Parathyroid adenoma (tissue), 2 donors: ENCODE results near the gene MAP4K4.

Experiments used
- H2AFZ ChIP-seq: fragments of 300-600 bp; sonication (generic); one replicate; pipeline ENCODE4 v1.7.0; 2017; ENCODE audit warnings: antibody characterized with exemption, mild to moderate bottlenecking
- H3K27ac ChIP-seq: fragments of 300-600 bp; sonication (generic); one replicate; pipeline ENCODE4 v1.7.0; 2017
- H3K27me3 ChIP-seq: fragments of 300-600 bp; sonication (generic); one replicate; pipeline ENCODE4 v1.7.0; 2017; ENCODE audit warnings: low read length; ENCODE audit not compliant: control insufficient read depth, insufficient read depth
- H3K36me3 ChIP-seq: fragments of 300-600 bp; sonication (generic); one replicate; pipeline ENCODE4 v1.7.0; 2017; ENCODE audit warnings: low read length; ENCODE audit not compliant: control insufficient read depth, insufficient read depth
- H3K4me1 ChIP-seq: fragments of 300-600 bp; sonication (generic); one replicate; pipeline ENCODE4 v1.7.0; 2017; ENCODE audit warnings: control low read depth
- H3K4me2 ChIP-seq: fragments of 300-600 bp; sonication (generic); one replicate; pipeline ENCODE4 v1.7.0; 2017; ENCODE audit warnings: low read length
- H3K4me3 ChIP-seq: fragments of 300-600 bp; sonication (generic); one replicate; pipeline ENCODE4 v1.7.0; 2017; ENCODE audit warnings: low read depth, low read length
- H3K79me2 ChIP-seq: fragments of 300-600 bp; sonication (generic); one replicate; pipeline ENCODE4 v1.7.0; 2017; ENCODE audit warnings: control low read depth
- H3K9ac ChIP-seq: fragments of 300-600 bp; sonication (generic); one replicate; pipeline ENCODE4 v1.7.0; 2017; ENCODE audit warnings: mild to moderate bottlenecking
- H3K9me3 ChIP-seq: fragments of 300-600 bp; sonication (generic); one replicate; pipeline ENCODE4 v1.7.0; 2017; ENCODE audit warnings: low read length; ENCODE audit not compliant: control insufficient read depth
- TF ChIP-seq, protein P1 (sequence below): fragments of 300-600 bp; sonication (generic); IDR thresholded peaks from one replicate; pipeline ENCODE4 v1.7.0; 2017; ENCODE audit warnings: antibody characterized with exemption, mild to moderate bottlenecking
- donor health status: primary hyperparathyroidism.

MAP4K4 gene

DNA sequence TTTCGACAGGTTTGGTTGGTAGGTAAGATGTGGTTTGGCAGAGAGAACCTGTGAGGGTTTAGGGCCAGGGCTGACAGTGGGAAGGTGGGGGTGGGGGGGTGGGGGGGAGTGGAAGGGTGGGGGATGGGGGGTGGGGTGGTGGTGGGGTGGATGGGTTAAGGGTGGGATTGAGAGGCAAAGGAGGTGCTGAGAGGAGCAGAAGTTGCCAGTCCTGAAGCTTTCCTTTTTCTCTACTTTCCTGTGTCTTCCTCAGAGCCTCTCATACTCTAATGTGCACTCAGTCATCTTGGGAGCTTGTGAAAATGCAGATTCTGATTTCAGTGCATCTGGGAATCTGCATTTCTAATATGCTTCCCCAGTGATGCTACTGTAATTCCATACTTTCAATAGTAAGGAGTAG is 21.0 kb downstream of the MAP4K4 start:
- H3K27ac ChIP-seq = no peak overlapping the region
- H3K27me3 ChIP-seq = no peaks in the 10 kb centered on the region
- peaks cover 9% of the 10 kb centered on the region for H3K4me1 ChIP-seq
- TF ChIP-seq, protein P1, sequence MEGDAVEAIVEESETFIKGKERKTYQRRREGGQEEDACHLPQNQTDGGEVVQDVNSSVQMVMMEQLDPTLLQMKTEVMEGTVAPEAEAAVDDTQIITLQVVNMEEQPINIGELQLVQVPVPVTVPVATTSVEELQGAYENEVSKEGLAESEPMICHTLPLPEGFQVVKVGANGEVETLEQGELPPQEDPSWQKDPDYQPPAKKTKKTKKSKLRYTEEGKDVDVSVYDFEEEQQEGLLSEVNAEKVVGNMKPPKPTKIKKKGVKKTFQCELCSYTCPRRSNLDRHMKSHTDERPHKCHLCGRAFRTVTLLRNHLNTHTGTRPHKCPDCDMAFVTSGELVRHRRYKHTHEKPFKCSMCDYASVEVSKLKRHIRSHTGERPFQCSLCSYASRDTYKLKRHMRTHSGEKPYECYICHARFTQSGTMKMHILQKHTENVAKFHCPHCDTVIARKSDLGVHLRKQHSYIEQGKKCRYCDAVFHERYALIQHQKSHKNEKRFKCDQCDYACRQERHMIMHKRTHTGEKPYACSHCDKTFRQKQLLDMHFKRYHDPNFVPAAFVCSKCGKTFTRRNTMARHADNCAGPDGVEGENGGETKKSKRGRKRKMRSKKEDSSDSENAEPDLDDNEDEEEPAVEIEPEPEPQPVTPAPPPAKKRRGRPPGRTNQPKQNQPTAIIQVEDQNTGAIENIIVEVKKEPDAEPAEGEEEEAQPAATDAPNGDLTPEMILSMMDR = no peak
- H3K9ac ChIP-seq = no peak overlapping the region
- no peak overlapping the region for H2AFZ ChIP-seq
- H3K36me3 ChIP-seq = no peaks in the 10 kb centered on the region
- H3K9me3 ChIP-seq = no peaks in the 10 kb centered on the region
- no peak overlapping the region for H3K4me2 ChIP-seq
- no peak overlapping the region for H3K4me3 ChIP-seq
- H3K79me2 ChIP-seq = peaks cover 44% of the 10 kb centered on the region

DNA sequence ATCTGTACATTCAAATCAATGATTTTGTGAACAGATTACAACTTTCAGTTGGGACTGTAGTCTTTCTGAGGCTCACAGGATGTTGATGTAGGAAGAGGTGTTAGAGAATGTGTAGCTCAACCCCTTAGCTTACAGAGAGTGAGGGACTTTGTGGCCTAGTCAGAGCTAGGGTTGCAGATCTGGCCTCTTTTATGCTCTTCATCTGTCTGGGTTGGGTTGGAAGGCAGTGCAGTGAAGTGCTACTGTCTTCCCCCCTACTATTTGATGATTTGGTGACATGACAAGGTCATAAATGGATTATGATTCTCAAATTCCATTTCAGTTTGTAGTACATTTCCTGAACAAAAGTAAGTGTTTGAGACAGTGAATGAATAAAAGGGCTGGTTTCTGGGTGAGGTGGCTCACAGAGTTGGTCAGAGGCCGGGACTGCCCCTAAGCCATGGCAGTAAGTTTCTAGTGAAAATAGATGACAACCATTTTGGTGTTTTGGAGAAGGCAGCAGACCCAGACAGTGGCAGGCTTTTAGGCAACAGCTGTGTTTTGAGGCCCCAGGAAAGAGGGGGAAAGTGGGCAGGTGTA is 21.6 kb downstream of the MAP4K4 start:
- Histone ChIP-seq H3K4me1 (peaks cover 12% of the 10 kb centered on the region), H3K4me3 (no peak overlapping the region), H3K27me3 (no peaks in the 10 kb centered on the region), H3K79me2 (peaks cover 46% of the 10 kb centered on the region), H3K9me3 (no peaks in the 10 kb centered on the region), H3K9ac (no peak overlapping the region), H3K27ac (no peak overlapping the region), H3K4me2 (no peak overlapping the region), H3K36me3 (no peaks in the 10 kb centered on the region), H2AFZ (no peak overlapping the region)
- TF ChIP-seq, protein P1 = no peak

DNA sequence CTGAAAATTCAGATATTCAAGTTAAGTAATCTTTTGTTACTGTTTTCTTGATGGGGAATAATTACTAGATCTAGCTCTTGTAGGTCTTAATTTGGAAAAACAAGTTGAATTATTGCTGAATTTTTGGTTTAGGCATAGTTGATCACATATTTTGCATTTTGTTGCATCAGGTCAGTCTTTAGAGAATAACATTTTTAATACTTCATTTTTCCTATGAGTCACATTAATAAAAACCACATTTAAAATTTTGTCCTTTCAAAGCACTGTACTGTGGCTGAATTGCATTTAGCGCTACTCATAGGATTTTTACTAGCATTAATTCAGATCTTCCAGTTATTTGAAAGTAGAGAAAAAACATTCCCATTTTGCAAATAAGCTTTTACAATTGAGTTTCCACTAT is 23.2 kb downstream of the MAP4K4 start:
- TF ChIP-seq, protein P1 = no peak
- no peak overlapping the region for H3K27ac ChIP-seq
- no peak overlapping the region for H2AFZ ChIP-seq
- peaks cover 41% of the 10 kb centered on the region for H3K79me2 ChIP-seq
- H3K9ac ChIP-seq = no peak overlapping the region
- H3K9me3 ChIP-seq = no peaks in the 10 kb centered on the region
- H3K4me3 ChIP-seq = no peak overlapping the region
- H3K36me3 ChIP-seq = no peaks in the 10 kb centered on the region
- H3K4me1 ChIP-seq = peaks cover 12% of the 10 kb centered on the region
- no peaks in the 10 kb centered on the region for H3K27me3 ChIP-seq
- no peak overlapping the region for H3K4me2 ChIP-seq

DNA sequence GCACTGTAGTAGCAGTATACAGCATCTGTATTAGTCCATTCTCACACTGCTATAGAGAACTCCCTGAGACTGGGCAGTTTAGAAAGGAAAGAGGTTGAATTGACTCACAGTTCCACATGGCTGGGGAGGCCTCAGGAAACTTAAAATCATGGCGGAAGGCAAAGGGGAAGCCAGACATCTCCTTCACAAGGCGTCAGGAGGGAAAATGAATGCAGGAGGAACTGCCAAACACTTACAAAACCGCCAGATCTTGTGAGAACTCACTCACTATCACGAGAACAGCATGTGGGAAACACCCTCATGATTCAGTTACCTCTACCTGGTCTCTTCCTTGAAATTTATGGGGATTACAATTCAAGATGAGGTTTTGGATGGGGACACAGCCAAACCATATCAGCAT is 25.4 kb downstream of the MAP4K4 start:
- no peak overlapping the region for H3K27ac ChIP-seq
- H3K4me2 ChIP-seq = no peak overlapping the region
- H3K36me3 ChIP-seq = no peaks in the 10 kb centered on the region
- no peak overlapping the region for H3K4me3 ChIP-seq
- H3K4me1 ChIP-seq = peaks cover 8% of the 10 kb centered on the region
- H3K27me3 ChIP-seq = no peaks in the 10 kb centered on the region
- TF ChIP-seq, protein P1 = no peak
- H3K9ac ChIP-seq = no peak overlapping the region
- H2AFZ ChIP-seq = no peak overlapping the region
- no peaks in the 10 kb centered on the region for H3K9me3 ChIP-seq
- H3K79me2 ChIP-seq = peaks cover 26% of the 10 kb centered on the region
